Measurements from ENCODE around the gene NUP210L. TPM values are rescaled to one million over a fixed set of nuclear protein-coding genes. Genes with fewer than 3 reads are reported as not detected.

The NUP210L gene
- total and polyA plus RNA-seq, 2 of the 13 experiments (the other 11 are each of a cell fraction or from before 2014, with no cell fraction given): not detected

- TF ChIP-seq SIX4 (CRISPR knock-in tag; IDR thresholded peaks at IDR 0.05) (0 out of 2 replicates have a peak, but pooled peaks have one; percentile 39), ZNF275 (CRISPR knock-in tag; IDR thresholded peaks at IDR 0.05; ENCODE audit: borderline replicate concordance) (peak; percentile 91), HCFC1 (IDR thresholded peaks at IDR 0.05; ENCODE audit: low read depth, low read length) (peak; percentile 52), ZNF768 (CRISPR knock-in tag; IDR thresholded peaks at IDR 0.05) (peak; percentile 62), MXD3 (CRISPR knock-in tag; IDR thresholded peaks at IDR 0.05) (peak; percentile 67; the same call in 1 of the 2 replicates), EEA1 (CRISPR knock-in tag; IDR thresholded peaks at IDR 0.05; ENCODE audit: borderline replicate concordance) (no peak), NFKB2 (CRISPR knock-in tag; IDR thresholded peaks at IDR 0.05; ENCODE audit: borderline replicate concordance) (peak; percentile 84; the same call in 1 of the 2 replicates), WIZ (CRISPR knock-in tag; IDR thresholded peaks at IDR 0.05) (no peak), CEBPG (CRISPR knock-in tag; IDR thresholded peaks at IDR 0.05) (no peak), NCOR1 (IDR thresholded peaks at IDR 0.05; ENCODE audit: borderline replicate concordance, low read length) (peak; percentile 12; the same call in 1 of the 2 replicates), SRSF9 (IDR thresholded peaks at IDR 0.05; ENCODE audit: borderline replicate concordance, insufficient read depth, low read depth, low read length, poor library complexity, severe bottlenecking) (no peak), KLF15 (CRISPR knock-in tag; IDR thresholded peaks at IDR 0.05; ENCODE audit: borderline replicate concordance) (no peak), NCOA2 (CRISPR knock-in tag; IDR thresholded peaks at IDR 0.05) (peak; percentile 51), ZNF678 (CRISPR knock-in tag; IDR thresholded peaks at IDR 0.05) (no peak), BCLAF1 (IDR thresholded peaks at IDR 0.05) (no peak), KDM1A (CRISPR knock-in tag; IDR thresholded peaks at IDR 0.05) (no peak), ZNF576 (CRISPR knock-in tag; IDR thresholded peaks at IDR 0.05) (peak; percentile 67), ZNF496 (CRISPR knock-in tag; IDR thresholded peaks at IDR 0.05; ENCODE audit: insufficient replicate concordance) (no peak), LRRFIP1 (CRISPR knock-in tag; conservative IDR thresholded peaks at IDR 0.05) (no peak), TBL1XR1 (IDR thresholded peaks at IDR 0.05; ENCODE audit: borderline replicate concordance, low read length, partially characterized antibody) (peak; percentile 44), CHD4 (IDR thresholded peaks at IDR 0.05; ENCODE audit: borderline replicate concordance, low read length) (no peak), ZNF124 (CRISPR knock-in tag; IDR thresholded peaks at IDR 0.05) (peak; percentile 75; the same call in 1 of the 2 replicates)
Observed at GRCh38 chr1:154183046-154183915, 28.4 kb upstream of the NUP210L start (continued).

All from HepG2 (cell line).